ENCODE data around the gene HSPE1. TPM values are rescaled to one million over a fixed set of nuclear protein-coding genes. Genes with fewer than 3 reads are reported as not detected.
"Not testable (repeated sequence)": the region's sequence is repeated elsewhere in the genome, so short reads cannot be mapped to it uniquely, and the experiment has no call there.

HSPE1 gene
- total RNA-seq, 1 donor, result 98.5 TPM

GRCh38 chr2:197480165-197481036 is 19.8 kb upstream of the HSPE1 start:
- TF ChIP-seq, protein P1, sequence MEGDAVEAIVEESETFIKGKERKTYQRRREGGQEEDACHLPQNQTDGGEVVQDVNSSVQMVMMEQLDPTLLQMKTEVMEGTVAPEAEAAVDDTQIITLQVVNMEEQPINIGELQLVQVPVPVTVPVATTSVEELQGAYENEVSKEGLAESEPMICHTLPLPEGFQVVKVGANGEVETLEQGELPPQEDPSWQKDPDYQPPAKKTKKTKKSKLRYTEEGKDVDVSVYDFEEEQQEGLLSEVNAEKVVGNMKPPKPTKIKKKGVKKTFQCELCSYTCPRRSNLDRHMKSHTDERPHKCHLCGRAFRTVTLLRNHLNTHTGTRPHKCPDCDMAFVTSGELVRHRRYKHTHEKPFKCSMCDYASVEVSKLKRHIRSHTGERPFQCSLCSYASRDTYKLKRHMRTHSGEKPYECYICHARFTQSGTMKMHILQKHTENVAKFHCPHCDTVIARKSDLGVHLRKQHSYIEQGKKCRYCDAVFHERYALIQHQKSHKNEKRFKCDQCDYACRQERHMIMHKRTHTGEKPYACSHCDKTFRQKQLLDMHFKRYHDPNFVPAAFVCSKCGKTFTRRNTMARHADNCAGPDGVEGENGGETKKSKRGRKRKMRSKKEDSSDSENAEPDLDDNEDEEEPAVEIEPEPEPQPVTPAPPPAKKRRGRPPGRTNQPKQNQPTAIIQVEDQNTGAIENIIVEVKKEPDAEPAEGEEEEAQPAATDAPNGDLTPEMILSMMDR (IDR thresholded peaks at IDR 0.05; ENCODE audit: insufficient read depth, low read length), result no peak

GRCh38 chr2:197484248-197484647 is 15.9 kb upstream of the HSPE1 start:
- not testable (repeated sequence) for H3K4me3 ChIP-seq (ENCODE audit: low read depth, low read length); DNase-seq (ENCODE audit: low read depth)

More at GRCh38 chr2:197480165-197481036, 19.8 kb upstream of the HSPE1 start:
- DNase-seq (ENCODE audit: low read depth), result no peak
- no peak overlapping the region for H3K4me3 ChIP-seq (ENCODE audit: low read depth, low read length)

DNA sequence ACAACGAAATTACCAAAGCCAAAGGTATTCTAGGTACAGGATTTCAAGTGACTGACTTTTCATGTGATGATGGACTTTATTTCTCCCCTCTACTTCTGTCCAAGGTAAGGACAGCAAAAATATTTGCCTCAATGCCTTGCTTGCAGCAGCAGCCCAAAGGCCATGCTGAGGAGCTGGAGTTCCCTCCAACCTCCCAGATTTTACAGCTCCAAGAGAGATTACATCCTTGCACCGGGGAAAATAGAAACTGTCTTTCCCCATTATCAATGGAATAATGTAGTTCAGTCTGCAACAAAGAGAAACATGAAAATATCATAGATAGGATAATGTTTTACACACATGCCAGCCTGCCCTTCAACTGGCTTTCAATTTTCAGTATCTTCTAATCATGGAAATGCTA is 14.0 kb upstream of the HSPE1 start:
- no peak for DNase-seq (ENCODE audit: low read depth)
- TF ChIP-seq, protein P1 (IDR thresholded peaks at IDR 0.05; ENCODE audit: insufficient read depth, low read length), result no peak
- no peak overlapping the region for H3K4me3 ChIP-seq (ENCODE audit: low read depth, low read length)

- no peak for DNase-seq (ENCODE audit: low read depth)
- TF ChIP-seq, protein P1 (IDR thresholded peaks at IDR 0.05; ENCODE audit: insufficient read depth, low read length), result no peak
- H3K4me3 ChIP-seq (ENCODE audit: low read depth, low read length), result no peak overlapping the region
These were observed 12.8 kb upstream of the HSPE1 start for GRCh38 chr2:197487385-197487784.

- no peak for DNase-seq (ENCODE audit: low read depth)
- TF ChIP-seq, protein P1 (IDR thresholded peaks at IDR 0.05; ENCODE audit: insufficient read depth, low read length), result no peak
- H3K4me3 ChIP-seq (ENCODE audit: low read depth, low read length), result no peak overlapping the region
These were observed 4.6 kb upstream of the HSPE1 start for GRCh38 chr2:197495433-197496134.

DNA sequence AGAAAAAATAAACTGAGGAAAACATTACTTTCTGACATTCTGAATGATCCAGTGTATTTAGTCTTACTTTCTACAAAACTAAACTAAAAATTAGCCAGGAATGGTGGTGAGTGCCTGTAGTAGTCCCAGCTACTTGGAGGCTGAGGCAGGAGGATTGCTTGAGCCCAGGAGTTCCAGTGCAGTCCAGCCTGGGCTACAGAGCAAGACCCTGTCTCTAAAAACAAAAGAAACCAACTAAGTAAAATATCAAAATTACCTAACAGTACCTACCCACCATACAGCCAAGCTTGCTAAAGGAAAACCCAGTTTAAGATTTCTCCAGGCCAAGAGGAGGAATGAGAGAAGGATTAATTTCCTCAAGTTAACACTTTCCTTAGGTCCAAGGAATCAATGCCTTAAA is 3.5 kb upstream of the HSPE1 start:
- TF ChIP-seq, protein P1 (IDR thresholded peaks at IDR 0.05; ENCODE audit: insufficient read depth, low read length), result no peak
- H3K4me3 ChIP-seq (ENCODE audit: low read depth, low read length), result no peak overlapping the region
- DNase-seq (ENCODE audit: low read depth), result no peak

DNA sequence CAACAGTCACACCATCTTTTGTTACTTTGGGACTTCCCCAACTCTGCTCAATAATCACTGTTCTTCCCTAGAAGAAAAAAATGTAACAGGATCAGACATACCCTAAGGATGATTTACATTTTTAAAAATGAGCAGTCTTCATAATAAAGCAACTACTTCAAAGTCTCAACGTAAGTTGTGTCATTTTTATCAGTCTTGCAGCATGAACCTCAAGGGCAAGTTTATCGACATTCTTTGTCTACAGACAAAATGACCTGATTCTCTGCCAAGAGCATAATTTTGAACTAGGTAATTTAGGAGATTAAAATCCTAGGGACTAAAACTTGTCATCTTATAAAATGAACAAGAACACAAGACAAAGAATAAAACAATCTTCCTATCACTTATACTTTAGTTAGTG is 2.9 kb upstream of the HSPE1 start:
- no peak overlapping the region for H3K4me3 ChIP-seq (ENCODE audit: low read depth, low read length)
- TF ChIP-seq, protein P1 (IDR thresholded peaks at IDR 0.05; ENCODE audit: insufficient read depth, low read length), result no peak
- no peak for DNase-seq (ENCODE audit: low read depth)
